GM18907 (cell line): Measurements from ENCODE around the gene SPATA13.
A peak's percentile ranks its signal among the peaks of the same experiment; 100 is the strongest.

Experiments
- ATAC-seq: cut with Tn5 transposase; IDR thresholded peaks from one replicate; pipeline ENCODE4 v1.9.1; 2021; ENCODE audit warnings: mild to moderate bottlenecking, moderate library complexity; ENCODE audit not compliant: unreplicated experiment

The SPATA13 gene

DNA sequence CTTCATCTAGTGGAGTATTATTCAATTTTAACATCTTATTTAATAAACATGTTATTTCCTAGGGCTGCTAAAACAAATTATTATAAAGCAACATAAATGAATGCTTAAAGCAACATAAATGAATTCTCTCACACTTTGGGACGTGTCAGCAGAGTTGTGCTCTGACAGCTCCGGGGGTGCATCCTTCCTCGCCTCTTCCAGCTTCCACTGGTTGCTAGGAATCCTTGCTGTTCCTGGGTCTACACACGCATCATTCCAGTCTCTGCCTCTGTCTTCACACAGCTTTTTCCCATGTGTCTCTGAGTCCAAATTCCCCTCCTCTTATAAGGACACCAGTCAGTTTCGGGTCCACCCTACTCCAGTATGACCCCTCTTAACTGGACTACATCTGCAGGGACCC lies 21.6 kb upstream of the SPATA13 start:
- no peak for ATAC-seq

DNA sequence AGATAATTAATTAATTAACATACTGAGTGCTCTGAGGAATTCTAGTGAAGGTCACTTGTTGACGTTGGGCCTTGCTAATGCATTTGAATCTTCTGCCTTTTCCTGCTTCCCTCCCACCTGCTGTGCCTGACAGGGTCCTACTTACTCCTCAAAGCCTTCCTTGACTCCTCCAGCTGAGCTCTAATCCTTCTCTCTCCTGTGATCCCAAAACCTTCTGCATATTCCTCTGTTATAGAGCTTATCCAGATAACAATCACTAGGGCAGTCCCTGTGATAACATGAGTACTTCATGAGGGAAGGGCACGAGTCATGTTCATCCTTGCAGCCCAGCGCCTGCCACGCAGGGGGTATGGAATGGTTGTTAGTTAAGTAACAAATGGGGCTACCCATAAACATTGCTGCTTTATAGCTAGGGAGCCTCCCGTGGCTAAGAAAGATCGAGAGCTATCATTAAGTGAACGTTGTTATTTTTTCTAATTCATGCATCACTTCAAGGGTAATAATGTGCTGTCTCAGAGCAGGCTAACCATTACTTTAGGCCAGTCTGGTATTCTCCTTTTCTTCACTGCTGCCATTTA lies 19.1 kb upstream of the SPATA13 start:
- no peak for ATAC-seq

DNA sequence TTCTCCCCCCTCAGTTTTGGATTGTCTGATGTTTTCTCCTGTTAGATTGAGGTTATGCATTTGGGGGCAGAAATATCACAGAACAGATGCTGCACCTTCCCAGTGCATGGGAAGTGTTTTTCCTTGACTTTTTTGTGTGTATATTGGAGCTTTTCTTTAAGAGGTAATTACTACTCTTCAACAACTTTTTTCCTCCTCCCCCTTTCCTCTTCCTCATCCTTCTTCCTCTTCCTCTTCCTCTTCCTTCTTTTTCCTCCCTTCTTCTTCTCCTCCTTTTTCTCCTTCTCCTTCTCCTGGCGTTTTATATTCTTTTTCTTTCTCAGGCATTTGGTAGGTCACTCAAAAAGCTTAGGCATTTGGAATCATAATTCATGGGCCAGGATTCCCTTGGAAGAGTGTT lies 18.1 kb upstream of the SPATA13 start:
- no peak for ATAC-seq

DNA sequence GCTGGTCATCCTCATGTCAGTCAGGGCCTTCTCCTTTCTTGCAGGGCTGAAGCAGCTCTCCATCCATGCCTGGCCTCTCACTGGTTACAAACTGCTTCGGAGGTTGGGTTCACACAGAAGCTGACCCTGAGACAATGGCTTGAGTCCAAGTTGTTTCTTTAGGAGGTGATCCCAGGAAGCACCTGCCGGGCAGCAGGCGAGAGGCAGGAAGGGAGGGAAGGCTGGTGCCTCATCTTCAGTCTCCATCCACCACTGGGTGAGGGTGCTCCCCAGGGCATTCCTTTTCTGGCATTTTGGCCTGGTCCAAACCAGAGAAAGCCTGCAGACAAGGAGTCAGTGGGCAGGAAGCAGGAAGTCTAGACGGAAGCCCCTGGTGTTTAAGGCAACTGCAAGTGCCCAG lies 17.6 kb upstream of the SPATA13 start:
- ATAC-seq: no peak

DNA sequence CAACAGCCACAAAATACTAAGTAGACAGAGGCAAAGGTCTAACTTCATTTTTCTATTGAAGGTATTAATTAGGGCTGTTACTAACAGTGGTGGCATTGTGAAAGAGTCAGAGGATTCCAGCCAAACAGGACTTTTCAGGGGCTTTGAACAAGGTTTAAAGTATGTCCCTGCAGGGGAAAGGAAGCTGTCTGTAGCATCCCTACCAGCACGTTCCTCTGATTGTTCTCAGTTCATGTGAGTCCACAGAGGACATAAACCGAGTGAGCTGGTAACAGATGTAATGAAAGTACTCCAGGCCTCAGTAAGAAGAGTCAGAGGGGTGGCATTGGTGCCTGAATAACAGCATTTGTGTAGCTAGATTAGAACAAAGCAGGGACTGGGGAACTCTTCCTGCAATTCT lies 15.3 kb upstream of the SPATA13 start:
- ATAC-seq: no peak

DNA sequence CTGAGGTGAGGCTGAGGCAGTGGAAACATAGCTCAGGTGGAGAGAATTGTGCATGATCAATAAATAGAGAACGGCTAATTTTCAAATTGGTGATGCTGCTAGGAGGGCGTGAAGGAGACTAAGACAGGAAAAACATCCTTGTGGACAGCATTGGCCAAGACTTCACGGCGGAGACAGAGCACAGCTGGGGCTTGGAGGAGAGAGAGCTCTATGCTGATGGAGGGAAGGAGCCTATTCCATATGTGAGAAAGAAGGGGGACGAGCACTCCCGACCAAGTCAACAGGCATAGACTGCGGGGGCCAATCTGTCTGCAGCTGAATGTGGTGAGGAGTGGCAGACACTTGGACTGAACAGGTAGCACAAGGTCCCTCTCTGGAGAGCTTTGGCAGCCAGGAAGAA lies 14.8 kb upstream of the SPATA13 start:
- no peak for ATAC-seq

DNA sequence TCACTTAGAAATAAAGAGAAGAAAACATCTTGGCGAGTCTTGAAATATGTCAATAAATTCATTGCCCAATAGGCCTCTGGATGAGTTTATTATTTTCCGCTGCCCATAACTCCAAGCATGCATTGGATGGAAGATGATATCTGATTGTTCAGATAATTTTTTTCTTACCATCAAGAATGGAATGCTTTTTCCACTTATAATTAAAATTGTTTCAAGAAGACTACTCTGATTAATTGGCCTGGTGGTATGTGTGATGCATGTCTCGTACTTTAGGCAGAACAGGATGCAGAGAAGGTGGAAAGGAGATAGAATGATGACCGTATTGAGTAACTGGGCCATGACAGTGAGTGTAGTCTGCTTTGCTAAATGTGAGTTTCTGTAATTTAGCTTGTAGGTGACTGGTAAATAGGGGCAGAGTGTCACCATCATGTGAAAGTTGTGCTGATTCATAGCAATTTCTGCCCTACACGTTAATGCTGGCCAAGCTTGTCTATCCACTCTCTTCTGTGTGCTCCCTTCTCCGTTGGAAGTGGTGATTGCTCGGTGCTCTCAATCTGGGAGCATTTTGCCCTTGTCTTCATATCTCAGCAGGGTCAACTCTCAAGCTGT lies 13.5 kb upstream of the SPATA13 start:
- ATAC-seq: peak; percentile 23

DNA sequence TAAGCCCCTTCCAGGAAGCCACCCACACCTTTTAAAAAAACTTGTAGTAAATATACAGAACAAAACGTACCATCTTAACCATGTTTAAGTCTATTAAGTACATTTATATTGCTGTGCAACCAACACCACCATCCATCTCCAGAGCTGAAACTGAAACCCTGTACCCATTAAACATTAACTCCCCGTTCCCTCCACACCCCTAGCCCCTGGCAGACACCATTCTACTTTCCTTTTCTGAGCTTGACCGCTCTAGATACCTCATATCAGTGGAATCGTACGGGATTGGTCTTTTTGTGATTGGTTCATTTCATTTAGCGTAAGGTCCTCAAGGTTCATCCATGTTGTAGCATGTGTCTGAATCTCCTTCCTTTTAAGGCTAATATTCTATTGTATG lies 13.0 kb upstream of the SPATA13 start:
- ATAC-seq: peak; percentile 95

DNA sequence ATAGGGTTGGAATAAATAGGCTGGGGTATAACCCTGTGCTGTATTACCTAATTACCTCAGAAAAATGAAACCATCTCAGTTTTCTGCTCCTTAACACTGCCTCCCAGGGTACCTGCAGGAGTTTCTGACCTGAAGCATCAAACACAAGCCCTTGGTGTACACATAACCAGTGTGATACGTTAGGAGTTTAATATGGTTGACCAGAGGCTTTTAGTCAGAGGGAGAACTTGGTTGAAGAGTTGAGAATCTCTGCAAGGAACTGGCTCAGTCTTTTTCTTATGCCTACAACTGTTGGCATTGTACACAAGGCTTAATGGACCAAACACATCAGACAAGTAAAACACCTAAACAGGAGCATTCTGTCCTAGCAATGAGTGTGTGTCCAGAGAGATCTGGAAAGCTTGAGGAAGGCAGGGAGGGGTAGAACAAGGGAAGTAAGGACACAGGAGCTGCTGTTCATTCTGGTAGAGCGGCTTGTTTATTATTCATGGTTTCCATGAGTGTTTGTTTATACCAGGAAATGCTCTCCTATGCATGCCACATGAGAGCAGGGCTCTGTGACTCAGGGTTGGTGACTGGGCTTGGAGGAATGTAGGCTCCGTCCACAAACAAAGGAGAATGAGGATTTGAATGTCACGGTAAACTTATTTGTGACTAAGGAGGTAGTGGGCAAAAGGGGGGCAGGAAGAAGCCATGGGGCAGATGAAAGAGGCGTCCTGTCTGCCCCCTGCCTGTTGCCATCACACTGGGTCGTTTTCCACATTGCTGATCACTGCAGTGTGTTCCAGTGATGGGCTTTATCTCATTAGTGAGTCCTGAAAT lies 11.9 kb upstream of the SPATA13 start:
- no peak for ATAC-seq

DNA sequence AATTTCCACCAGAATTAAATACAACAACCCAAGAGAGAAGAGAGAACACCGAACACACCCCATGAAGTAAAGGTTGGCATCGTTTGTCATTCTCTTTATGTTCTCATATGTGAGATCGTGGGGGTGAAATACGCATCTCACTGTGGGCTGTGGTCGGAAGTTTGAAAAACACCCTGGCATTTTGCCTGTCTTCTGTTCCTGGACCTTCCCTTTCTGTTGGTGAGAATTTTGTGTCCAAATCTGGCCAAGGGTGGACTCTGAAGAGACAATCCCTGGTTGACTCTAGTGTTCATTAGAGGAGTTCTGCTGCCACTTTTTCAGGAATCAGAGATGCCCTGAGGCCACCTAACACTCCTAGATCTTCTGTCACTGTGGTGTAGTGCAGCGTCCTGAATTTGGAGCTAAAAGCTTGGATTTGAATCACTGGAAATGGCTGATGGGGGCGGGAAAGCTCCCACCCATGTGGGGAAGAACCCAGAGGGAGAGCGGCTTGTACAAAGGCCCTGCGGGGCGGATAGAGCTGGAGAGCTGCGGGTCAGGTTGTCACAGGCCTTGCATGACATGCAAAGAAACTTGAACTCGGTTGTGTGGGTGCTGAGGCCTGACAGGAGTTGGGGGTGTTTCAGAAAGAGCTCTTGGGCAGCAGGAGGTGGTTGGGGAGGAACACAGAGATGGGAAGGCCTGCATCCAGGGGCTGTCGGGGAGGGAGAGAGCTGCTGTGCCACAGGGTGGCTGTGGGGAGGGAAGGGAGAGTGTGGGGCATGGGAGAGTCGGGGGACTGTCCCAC lies 11.1 kb upstream of the SPATA13 start:
- no peak for ATAC-seq

DNA sequence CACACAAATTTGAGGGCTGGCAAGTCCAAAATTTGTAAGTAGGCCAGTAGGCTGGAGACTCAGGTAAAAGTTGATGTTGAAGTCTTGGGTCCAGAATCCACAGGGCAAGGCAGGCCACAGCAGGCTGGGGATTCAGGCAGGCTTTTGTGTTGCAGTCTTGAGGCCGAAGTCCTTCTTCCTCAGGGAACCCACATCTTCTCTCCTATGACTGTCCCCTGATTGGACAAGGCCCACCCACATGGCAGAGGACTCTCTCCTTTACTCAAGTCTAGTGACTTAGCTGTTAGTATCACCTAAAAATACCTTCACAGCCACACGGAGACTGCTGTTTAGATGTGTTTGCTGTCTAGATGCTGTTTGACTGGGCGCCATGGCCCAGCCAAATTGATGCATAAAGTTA lies 9.9 kb upstream of the SPATA13 start:
- ATAC-seq: no peak

DNA sequence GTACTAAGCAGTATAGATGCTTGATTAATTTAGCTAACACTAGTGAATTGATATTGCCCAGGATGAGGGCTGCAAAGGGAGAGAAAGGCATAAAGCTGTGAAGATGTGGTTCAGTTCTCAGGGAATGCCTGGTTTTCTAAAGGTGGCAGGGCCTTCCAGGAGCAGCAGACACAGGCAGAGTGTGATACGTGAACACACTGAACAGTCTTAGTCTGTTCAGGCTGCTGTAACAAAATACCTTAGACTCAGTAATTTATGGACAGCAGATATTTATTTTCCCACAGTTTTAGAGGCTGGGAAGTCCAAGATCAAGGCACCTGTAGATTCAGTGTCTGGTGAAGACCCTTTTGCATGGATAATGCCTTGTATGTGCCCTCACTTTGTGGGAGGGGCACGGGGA lies 8.7 kb upstream of the SPATA13 start:
- ATAC-seq: no peak

DNA sequence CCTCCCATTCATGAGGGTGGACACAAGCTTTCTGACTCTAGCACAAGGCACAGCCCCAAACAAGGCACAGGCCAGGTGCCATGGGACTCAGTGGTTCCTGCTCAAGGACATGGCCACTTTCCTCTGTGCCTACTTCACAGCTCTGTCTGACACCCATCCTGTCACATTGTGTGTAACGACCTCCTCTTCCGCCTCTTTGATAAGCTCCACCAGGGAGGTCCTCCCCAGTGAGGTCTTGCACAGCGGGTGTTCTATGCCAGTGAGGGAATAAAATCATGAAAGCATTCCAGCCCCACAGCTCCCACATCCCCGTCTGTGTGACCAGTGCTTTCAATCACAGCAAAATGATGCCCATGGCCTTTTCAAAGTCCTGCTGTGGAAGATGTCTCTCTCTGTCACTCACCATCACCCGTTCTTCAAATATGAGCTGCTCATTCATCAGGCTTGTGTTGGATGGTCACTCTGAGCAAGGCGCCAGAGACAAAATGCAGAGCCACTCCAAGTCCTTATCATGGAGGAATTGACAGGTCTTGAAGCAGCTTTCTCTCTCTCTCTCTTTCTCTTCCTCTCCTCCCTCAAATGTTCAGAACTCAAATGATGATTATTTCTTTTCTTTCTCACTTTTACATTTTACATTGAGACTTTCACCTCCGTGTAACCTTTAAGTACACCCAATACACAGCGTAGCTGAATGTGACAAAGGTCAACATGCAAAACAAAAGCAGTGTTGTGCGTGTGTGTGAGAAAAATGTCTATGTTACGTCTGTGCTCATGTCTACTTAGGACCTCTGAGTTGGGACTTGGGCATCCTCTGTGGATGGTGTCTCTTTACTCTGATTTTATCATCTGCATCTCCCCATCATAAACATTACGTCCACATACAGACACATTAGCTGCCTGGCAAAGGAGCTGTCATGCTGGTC lies 8.0 kb upstream of the SPATA13 start:
- ATAC-seq: no peak

DNA sequence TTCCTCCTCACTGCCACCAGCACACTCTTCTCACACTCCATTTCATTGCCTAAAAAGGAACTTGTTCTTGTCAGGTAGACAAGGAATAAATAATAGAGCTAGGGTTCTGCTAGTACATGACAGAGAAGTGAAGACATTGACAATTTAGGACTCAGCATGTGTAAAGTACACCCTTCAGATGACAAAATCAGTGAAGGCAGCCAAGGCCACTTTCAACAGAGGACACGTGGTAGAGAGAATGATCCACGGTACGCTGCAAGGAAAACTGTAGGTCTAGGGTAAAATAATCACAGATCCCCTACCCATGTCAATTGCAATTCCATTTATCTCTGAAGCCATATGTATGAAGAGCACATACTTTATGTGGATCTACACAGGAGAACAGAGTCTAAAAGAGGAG lies 7.2 kb upstream of the SPATA13 start:
- ATAC-seq: no peak

DNA sequence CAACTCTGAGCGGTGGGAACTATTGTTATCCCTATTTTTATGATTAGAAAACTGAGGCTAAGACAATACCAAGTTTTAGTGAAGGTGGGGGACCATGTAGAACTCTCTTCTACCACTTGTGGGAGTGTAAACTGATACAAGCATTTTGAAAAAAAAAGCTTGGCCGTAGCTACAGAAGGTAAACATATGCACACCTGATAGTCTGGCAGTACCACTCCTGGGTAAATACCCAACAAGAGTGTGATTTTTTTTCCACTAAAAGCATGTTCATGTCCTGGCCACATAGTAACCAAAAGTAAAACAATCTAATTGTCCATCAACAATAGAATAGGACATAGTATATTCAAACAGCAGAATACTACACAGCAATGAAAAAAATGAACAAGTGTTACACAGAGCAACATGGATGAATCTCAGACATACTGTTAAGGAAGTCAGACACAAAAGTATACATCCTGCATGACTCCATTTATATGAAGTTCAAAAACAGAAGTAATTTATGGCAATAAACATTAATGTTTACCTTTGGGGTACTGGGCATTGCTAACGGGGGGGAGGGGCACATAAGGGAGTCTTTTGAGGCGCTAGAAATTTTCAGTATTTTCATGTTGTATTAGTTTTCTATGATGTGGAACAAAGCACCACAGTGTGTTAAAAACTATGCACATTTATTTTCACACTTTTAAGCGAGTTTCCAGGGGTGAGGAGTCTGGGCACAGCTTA lies 6.4 kb upstream of the SPATA13 start:
- no peak for ATAC-seq

DNA sequence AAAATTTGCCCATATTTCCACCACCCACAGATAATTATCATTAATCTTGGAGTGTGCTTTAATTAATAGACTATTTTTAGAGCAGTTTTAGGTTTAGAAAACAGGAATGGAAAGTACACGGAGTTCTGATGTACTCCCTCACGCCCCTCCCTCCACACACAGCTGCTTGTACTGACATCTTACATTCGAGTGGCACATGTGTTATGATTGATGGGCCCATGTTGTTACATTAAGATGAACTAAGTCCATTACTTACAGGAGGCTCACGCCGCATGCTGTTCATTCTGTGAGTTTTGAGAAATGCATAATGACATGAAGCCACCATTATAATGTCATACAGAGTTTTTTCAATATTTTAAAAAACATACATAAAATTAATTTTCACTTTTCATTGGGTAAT lies 1.2 kb upstream of the SPATA13 start:
- ATAC-seq: no peak

DNA sequence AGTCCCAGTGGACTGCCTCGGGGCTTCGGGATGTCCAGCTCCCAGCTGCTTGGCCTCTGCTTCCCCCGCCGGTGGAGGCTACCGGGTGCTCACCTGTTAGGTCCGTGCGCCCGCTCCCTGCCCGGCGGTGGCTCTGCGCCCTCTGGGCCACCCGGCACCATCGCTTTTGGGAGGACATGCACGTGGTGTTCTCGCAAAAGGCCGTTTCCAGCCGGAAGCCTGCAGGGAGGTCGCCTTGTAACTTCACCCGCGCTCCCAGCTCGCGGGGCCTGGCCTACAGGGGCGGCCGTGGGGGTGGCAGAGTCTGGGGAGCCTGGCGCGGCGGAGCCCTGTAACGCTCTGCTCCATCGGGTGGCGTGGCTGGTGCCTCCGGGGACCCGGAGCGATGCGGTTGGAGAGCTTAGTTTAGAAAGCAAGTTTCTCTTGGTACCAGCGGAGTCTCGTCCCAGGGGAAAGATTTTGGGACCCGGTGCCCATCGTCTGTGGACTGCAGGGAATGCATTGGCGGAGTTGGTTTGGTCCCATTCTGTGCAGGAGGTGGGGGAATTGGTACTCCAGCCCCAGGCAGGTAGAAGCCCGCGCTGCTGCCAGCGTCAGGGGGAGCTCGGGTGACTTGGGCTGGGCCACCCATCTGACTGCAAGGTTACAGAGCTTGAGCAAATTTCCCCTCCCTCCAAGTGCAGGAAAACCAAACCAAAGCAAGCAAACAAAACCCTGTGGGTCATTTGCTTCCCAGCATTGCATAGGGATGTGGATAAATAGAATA lies 673 bp downstream of the SPATA13 start:
- ATAC-seq: peak; percentile 54

DNA sequence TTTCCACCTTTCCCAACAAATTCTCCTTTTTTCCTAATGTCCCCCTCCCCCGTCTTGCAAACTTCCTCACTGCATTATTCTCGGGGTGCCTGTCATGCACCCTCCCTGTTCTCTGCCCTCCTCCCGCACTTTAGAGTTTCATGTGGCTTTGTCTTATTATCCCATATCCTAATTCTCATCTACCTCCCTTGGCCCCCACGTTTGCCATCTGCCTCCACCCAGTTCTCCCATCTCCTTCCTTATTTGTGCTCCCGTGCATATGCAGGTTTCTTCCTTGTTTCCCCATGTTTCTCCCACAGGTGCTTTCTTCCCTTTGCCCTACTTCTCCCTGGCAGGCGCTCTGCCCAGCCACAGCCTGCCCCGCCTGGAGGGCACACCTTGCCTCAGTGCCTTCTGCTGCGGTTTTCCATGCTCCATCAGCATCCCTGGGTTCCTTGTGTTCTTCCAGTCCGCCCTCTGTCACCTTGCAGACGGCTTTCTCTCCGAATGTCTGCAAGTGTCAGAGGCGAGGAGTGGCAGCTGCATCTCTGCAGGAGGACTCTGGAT lies 1.5 kb downstream of the SPATA13 start:
- ATAC-seq: no peak

DNA sequence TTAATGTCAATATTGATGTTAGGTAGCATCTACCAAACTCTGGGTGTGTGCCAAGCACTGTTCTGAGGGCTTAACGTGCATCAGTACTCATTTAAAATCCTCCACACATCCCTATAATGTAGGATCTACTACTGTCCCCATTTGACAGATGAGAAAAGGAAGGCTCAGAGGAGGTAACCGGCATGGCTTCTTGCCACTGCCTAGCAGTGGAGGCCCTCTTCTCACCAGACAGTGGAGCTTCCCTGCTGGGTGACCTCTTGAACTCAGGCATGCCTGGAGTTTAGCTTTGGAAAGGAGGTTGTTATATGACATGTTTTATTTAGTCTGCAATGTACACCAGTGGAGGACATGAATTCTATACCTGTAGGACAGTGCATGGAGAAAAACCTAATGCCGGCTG lies 2.1 kb downstream of the SPATA13 start:
- no peak for ATAC-seq
